ENCODE measurements around the gene AEBP2.

GRCh38 chr12:19454837-19455236 lies 15.5 kb downstream of the AEBP2 start:
- TF ChIP-seq CTCF (IDR thresholded peaks at IDR 0.05) (no peak), POLR2A (IDR thresholded peaks at IDR 0.05) (no peak), EP300 (IDR thresholded peaks at IDR 0.05) (no peak)
